Stimulated activated CD8-positive, alpha-beta memory T cell treated with anti-CD3 and anti-CD28 coated beads, Interleukin-7, amount 100 ng/mL, for 24 hours (primary cell): Measurements from ENCODE around the gene EIPR1.

Experiments used
- DNase-seq: peaks from one replicate; pipeline ENCODE4 v3.0.0-alpha.2; 2020; ENCODE audit warnings: low read depth

The EIPR1 gene

GRCh38 chr2:3303583-3304406 is 73.8 kb downstream of the EIPR1 start:
- DNase-seq: peak; percentile 62

- no peak for DNase-seq
These were observed 74.7 kb downstream of the EIPR1 start for GRCh38 chr2:3302751-3303582.

- DNase-seq: no peak
These were observed 75.2 kb downstream of the EIPR1 start for GRCh38 chr2:3302421-3302750.

- DNase-seq: no peak
These were observed 76.6 kb downstream of the EIPR1 start for GRCh38 chr2:3301001-3301400.

- no peak for DNase-seq
These were observed 77.2 kb downstream of the EIPR1 start for GRCh38 chr2:3300224-3300995.

GRCh38 chr2:3299703-3300102 is 77.9 kb downstream of the EIPR1 start:
- no peak for DNase-seq

GRCh38 chr2:3299130-3299529 is 78.5 kb downstream of the EIPR1 start:
- DNase-seq: no peak

GRCh38 chr2:3298191-3298590 is 79.4 kb downstream of the EIPR1 start:
- no peak for DNase-seq

- DNase-seq: no peak
These were observed 80.1 kb downstream of the EIPR1 start for GRCh38 chr2:3297523-3297922.

- no peak for DNase-seq
These were observed 81.2 kb downstream of the EIPR1 start for GRCh38 chr2:3296182-3296972.

- no peak for DNase-seq
These were observed 83.1 kb downstream of the EIPR1 start for GRCh38 chr2:3294493-3294892.

- DNase-seq: no peak
These were observed 83.5 kb downstream of the EIPR1 start for GRCh38 chr2:3294069-3294468.

- no peak for DNase-seq
These were observed 84.4 kb downstream of the EIPR1 start for GRCh38 chr2:3293221-3293620.

GRCh38 chr2:3292416-3292815 is 85.2 kb downstream of the EIPR1 start:
- DNase-seq: no peak

- DNase-seq: no peak
These were observed 85.9 kb downstream of the EIPR1 start for GRCh38 chr2:3291750-3292149.

GRCh38 chr2:3291113-3291512 is 86.5 kb downstream of the EIPR1 start:
- DNase-seq: no peak

- no peak for DNase-seq
These were observed 87.0 kb downstream of the EIPR1 start for GRCh38 chr2:3290655-3291054.

GRCh38 chr2:3289971-3290370 is 87.6 kb downstream of the EIPR1 start:
- no peak for DNase-seq

- no peak for DNase-seq
These were observed 88.1 kb downstream of the EIPR1 start for GRCh38 chr2:3289526-3289925.

- no peak for DNase-seq
These were observed 88.5 kb downstream of the EIPR1 start for GRCh38 chr2:3289171-3289515.

- no peak for DNase-seq
These were observed 89.0 kb downstream of the EIPR1 start for GRCh38 chr2:3288470-3289170.
